AG09309 (cell line): ENCODE data around the gene IFI27L1.

ENCODE experiments used
- DNase-seq: peaks from one replicate; pipeline ENCODE4 v3.0.0-alpha.2; 2010; ENCODE audit warnings: low read depth
- H3K4me3 ChIP-seq: 2 replicates; pipeline ENCODE4 v1.5.1; 2011; ENCODE audit warnings: mild to moderate bottlenecking, low read depth, low read length, moderate library complexity; ENCODE audit not compliant: control insufficient read depth
- TF ChIP-seq, protein P1 (sequence below): IDR thresholded peaks from 2 replicates; pipeline ENCODE4 v1.5.1; 2011; ENCODE audit warnings: mild to moderate bottlenecking, low read depth, low read length, inconsistent platforms; ENCODE audit not compliant: insufficient read depth, control insufficient read depth; ENCODE audit errors: missing control alignments

Gene IFI27L1

DNA sequence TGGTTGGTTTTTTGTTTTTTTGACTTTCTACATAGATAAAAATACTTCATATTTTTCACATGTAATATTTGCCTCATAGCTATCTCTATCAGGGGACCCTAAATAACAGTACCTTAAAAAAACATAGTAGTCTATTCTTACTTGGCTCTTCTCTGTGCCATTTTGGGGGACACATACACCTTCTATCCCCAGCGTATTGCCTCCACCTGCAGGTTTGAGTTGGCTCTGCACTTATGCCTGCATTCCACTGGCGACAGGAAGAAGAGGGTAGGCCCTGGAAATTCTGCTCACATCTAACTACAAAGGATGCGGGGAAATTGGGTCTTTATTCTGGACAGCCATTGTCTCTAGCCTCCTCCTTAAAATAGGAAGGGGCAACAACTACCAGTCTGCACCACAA is 62.1 kb downstream of the IFI27L1 start:
- DNase-seq = no peak
- no peak overlapping the region for H3K4me3 ChIP-seq
- TF ChIP-seq, protein P1, sequence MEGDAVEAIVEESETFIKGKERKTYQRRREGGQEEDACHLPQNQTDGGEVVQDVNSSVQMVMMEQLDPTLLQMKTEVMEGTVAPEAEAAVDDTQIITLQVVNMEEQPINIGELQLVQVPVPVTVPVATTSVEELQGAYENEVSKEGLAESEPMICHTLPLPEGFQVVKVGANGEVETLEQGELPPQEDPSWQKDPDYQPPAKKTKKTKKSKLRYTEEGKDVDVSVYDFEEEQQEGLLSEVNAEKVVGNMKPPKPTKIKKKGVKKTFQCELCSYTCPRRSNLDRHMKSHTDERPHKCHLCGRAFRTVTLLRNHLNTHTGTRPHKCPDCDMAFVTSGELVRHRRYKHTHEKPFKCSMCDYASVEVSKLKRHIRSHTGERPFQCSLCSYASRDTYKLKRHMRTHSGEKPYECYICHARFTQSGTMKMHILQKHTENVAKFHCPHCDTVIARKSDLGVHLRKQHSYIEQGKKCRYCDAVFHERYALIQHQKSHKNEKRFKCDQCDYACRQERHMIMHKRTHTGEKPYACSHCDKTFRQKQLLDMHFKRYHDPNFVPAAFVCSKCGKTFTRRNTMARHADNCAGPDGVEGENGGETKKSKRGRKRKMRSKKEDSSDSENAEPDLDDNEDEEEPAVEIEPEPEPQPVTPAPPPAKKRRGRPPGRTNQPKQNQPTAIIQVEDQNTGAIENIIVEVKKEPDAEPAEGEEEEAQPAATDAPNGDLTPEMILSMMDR = peak; percentile 35

DNA sequence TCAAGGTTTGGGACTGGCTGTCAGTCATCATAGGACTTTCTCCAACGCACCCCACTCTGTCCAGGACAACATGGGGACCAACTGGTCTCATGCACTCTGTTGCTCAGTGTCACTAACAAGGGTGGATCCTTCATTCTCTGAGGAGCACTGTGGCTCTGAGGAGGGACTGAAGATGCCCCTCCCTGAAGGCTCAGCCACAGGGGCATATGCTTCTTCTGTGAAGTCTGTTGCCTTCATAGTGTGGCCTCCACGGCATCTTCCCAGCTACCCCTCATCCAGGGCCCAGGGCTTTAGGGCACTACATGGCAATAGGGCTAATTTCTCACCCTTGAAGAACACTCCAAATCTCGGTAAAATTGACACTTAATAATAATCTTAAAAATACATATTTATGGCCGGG is 62.6 kb downstream of the IFI27L1 start:
- TF ChIP-seq, protein P1 = no peak
- H3K4me3 ChIP-seq = no peak overlapping the region
- DNase-seq = no peak

DNA sequence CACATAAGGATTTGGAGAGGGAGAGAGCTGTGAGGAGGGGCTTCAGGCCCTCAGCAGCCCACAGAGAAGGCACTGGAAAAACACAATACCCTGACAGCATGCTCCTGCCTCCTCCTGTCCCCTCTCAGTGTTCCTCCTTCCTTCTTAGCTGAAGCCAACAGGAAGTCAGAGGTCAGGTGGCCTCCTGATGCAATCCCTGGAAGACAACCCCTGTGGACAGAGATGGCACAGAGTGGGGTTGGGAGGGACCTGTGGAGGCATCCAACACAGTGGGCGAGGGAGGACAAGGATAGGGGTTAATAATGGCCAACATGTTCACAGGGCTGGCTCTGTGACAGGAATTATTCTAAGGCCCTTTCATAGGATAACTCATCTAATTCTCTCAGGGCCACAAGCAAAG is 63.7 kb downstream of the IFI27L1 start:
- no peak overlapping the region for H3K4me3 ChIP-seq
- no peak for DNase-seq
- TF ChIP-seq, protein P1 = no peak

DNA sequence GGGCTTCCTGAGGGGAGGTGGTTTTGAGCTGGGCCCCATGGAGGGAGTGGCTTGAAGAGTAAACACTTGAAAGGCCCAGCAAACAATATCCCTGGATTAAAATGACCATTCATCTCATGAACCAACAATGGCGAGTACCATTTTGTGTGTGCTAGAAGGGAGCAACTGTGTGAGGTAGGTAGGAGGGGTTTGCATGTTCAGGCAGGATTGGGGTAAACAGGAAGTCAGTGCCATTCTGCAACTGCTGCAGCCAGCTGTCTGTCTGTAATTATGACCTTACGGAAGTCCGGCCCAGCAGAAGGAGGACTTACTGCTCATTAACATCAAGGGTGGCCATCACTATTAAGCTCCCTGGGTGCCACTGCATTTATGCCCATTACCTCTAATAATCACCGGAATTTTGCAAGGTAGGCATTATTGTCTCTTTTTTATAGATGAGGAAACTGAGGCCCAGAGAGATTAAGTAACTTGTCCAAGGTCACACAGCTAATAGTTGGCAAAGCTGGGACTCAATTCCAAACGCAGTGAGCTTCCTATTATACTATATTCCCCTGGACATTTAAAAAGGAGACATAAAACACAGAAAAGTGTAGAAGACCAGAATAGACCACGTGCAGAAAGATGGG is 64.9 kb downstream of the IFI27L1 start:
- no peak for DNase-seq
- no peak overlapping the region for H3K4me3 ChIP-seq
- TF ChIP-seq, protein P1 = no peak
